HPDE6-E6E7 (cell line): ENCODE results near the gene SAPCD2.

Experiments
- DNase-seq: peaks from one replicate; pipeline ENCODE4 v3.0.0; 2011; ENCODE audit warnings: missing footprints; ENCODE audit errors: extremely low spot score

Gene SAPCD2

GRCh38 chr9:137082222-137082924 is 12.0 kb upstream of the SAPCD2 start:
- DNase-seq, result no peak

GRCh38 chr9:137080260-137081122 is 10.1 kb upstream of the SAPCD2 start:
- no peak for DNase-seq

DNA sequence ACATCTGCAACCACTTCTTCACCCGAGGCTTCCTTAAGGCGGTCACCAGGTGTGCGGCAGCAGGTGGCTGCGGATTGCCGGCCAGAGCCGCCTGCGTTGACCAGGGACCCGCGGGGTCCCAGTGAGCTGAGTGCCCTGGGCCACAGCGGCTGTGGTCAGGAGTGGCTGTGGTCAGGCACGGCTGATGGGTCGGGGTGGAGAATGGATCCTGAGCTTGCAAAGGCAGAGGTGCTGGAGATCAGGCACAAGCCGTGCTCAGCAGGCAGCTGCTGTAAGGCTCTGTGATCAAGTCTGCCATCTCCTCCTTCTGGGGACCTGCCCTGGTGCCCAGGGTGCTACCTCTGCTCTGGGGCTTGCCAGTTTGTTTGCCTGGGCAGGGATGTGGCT is 9.0 kb upstream of the SAPCD2 start:
- DNase-seq, result no peak

DNA sequence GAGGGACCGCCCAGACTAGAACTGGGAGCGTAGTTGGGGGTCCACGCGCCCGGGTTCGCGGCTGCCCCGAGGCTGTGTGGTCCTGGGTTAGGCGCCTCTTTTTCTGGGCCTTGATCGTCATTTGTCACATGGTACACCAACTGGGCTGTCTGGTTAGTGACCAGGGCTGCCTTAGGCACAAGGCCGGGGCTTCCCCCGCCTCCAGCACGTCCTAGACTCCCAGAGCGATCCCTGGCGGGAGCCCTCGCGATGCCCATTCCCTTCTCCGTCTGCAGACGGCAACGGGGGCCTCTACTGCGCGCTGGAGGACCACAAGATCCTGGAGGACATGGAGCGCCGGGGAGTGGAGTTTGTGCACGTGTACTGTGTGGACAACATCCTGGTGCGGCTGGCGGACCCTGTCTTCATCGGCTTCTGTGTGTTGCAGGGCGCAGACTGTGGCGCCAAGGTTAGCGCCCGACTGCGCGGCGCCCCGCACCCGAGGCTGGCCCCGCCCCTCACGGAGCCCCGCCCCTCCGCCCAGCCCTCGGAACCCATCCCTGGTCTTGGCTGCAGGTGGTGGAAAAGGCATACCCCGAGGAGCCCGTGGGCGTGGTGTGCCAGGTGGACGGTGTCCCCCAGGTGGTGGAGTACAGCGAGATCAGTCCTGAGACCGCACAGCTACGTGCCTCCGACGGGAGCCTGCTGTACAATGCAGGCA is 8.5 kb upstream of the SAPCD2 start:
- no peak for DNase-seq

- no peak for DNase-seq
Measured at GRCh38 chr9:137077758-137078693, 7.7 kb upstream of the SAPCD2 start.

- no peak for DNase-seq
Measured at GRCh38 chr9:137077010-137077747, 6.8 kb upstream of the SAPCD2 start, which contains the start of gene UAP1L1. Gene UAP1L1 (plus strand): TSS chr9:137077517. CDS start chr9:137077533, 16 bp downstream.

GRCh38 chr9:137076636-137077009 is 6.3 kb upstream of the SAPCD2 start:
- no peak for DNase-seq

DNA sequence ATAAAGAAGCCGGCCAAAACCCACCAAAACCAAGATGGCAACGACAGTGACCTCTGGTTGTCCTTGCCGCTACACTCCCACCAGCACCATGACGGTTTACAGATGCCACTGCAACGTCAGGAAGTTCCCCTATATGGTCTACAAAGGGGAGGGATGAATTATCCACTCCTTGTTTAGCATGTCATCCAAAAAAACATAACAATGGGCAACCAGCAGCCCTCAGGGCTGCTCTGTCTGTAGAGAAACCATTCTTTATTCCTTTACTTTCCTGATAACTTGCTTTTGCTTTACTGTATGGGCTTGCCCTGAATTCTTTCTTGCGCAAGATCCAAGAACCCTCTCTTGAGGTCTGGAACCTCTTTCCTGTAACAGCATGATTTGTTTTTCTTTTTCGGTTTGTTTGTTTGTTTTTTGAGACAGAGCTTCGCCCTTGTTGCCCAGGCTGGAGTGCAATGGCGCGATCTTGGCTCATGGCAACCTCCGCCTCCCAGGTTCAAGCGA is 5.0 kb upstream of the SAPCD2 start:
- DNase-seq, result no peak

DNA sequence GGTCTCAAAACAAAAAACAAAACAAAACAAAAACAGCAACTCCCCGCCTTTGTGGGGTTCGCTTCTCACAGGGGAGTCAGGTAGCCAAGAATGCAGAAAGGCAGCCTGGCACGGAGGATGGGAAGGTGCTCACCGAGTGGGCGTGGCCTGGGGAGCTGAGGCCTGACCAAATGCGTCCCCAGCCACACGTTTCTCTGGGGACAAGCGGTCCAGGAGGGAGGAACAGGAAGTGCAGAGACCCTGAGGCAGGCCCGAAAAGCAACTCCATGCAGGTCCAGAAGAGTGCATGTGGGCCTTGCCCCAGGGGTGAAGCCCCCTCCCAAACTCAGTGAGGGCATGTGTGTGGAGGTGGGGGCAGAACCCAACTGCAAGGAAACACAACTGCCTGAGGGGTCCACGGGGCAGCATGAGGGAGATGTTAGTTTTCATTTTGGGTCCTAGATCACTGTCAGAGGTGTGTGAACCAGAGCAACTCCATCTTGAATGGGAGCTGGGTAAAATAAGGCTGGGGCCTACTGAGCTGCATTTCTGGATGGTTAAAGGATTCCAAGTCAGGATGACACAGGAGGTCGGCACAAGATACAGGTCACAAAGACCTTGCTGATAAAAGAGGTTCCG is 4.4 kb upstream of the SAPCD2 start:
- DNase-seq, result no peak

DNA sequence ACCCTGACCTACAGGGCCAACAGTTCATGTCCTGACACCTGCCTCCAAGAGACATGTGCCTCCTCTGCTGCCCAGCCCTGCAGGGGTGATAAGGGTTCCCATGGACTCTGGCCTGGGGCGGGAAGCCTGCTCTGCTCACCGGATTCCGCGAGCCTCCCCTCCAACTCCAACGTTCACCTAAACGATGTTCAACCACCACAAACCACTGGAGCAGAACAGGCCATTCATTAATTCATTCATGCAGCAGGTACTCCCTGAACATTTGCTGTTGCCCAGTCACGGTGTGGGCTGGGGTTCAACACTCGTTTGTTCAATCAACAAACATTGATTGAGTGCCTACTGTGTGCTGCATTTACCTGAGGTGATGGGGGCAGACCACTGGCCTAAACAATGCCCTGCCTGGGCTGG is 3.6 kb upstream of the SAPCD2 start:
- DNase-seq, result no peak

DNA sequence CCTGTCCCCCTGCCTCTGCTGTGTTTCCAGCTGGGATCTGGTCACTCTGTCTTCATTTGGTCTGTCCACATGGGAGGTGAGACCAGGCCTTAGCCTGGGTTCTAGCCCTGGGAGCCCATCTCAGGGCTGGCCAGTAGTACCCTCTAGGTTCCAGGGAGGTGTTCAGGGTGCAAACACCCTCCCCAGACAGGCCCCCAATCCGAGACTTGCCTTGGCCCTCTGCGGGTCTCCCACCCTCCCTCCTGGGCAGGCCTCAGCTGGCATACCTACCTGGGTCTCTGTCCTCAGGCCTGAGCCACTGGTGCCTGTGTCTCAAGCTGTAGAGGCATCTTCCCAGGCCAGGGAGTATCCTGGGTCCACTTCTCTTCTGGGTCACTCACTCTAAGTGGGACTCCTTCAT is 925 bp upstream of the SAPCD2 start:
- no peak for DNase-seq

- no peak for DNase-seq
Measured at GRCh38 chr9:137070906-137071275, 534 bp upstream of the SAPCD2 start.

GRCh38 chr9:137069508-137070091 is 757 bp downstream of the SAPCD2 start:
- DNase-seq, result no peak

- no peak for DNase-seq
Measured at GRCh38 chr9:137068539-137069507, 1.5 kb downstream of the SAPCD2 start.

DNA sequence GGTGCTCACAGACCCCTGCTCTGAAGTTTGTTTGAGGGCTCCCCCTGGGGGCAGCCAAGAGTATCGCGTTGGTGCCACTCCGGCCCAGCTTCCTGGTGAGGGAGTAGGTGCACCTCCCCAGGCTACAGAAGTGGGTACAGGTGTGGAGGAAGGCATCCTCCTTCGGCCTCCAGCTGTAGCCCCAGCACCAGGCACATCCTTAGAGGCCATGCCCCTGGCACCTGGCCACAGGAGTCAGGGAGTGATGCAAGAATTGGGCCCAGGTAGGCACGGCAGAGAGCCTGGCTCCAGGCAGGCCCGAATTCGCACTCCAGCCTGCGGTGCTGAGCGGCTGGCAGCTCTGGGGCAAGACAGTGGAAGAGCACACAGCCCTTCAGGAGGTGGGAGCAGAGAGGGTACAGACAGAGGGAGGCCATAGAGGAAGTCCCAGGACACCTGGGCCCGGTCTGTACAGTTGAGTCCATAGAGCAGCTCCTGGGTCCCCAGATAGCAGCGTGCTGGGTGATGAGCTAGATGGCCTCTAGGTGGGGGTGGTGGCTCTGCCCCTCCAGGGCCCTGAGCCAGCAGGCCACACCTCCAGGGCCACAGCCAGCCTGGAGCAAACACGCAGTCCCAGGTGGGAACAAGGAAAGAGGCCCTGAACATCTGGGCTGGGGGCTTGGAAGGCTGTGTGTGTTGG is 2.4 kb downstream of the SAPCD2 start:
- DNase-seq, result no peak

DNA sequence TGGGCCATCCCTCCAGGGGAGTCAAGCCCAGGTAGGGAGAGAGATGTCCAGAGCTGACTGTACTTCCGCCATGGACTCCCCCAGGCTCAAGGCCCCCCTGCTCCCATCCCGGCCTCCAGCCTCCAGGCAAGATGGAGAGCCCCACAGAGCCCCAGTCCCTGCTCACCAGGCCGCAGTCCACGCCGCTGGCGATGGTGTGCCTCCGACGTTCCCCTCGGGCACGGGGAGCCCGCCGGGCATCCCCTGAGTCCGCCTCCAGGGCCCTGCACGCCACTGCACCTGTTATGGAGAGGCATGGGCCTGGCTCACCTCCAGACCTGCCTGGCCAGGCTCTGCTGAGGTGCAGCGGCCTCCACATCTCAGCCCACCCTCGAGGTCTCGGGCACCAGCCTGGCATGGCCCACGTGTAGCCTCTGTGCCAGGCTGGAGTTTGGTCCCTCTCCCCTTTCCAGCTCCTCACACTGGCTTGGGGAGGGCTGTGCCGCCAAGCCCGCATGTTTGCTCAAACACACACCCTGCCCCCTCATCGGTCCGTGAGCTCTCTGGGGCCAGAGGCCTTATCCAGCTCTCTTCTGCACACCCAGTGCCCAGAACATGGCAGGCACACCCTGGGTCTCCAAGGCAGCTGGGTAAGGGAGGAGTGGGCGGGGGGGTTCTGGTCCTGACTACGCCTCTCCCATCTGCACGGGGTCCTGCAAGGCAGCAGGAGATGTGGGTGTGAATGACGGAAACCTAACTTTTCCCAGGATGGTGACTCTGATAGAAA is 4.1 kb downstream of the SAPCD2 start:
- DNase-seq, result no peak

GRCh38 chr9:137065336-137065967 is 4.9 kb downstream of the SAPCD2 start:
- DNase-seq, result no peak
